GM18907 (cell line): ENCODE data around the gene C18orf32.
"Not testable (repeated sequence)": the region's sequence is repeated elsewhere in the genome, so short reads cannot be mapped to it uniquely, and the experiment has no call there.

Experiments used
- ATAC-seq: cut with Tn5 transposase; IDR thresholded peaks from one replicate; pipeline ENCODE4 v1.9.1; 2021; ENCODE audit warnings: mild to moderate bottlenecking, moderate library complexity; ENCODE audit not compliant: unreplicated experiment

Gene C18orf32

DNA sequence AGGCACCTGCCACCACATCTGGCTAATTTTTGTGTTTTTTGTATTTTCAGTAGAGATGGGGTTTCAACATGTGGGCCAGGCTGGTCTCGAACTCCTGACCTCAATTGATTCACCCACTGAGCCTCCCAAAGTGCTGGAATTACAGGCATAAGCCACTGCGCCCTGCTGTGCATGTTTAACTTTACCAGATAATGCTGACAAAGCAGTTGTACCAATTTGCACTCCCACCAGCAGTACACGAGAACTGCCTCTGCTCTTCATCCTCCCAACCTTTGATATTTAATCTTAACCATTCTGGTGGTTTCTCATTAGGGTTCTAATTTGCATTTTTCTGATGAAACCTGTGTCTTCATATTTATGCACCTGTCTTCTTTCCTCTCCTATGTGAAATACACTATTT, 14.6 kb downstream of the C18orf32 start:
- ATAC-seq = no peak

DNA sequence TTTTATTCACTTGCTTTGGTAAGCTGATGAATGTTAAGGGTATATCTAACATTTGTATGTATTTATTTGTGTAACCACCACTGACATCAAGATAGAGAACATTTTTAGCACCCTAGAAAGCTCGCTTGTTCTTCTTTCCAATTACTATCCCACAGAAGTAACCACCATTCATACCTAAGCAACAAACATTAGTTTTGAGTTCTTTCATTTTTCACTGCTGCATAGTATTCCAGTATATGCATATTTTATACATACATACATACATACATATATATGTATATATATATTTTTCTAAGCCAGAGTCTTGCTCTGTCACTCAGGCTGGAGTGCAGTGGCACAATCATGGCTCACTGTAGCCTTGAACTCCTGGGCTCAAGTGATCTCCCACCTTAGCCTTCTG, 15.5 kb downstream of the C18orf32 start:
- no peak for ATAC-seq

DNA sequence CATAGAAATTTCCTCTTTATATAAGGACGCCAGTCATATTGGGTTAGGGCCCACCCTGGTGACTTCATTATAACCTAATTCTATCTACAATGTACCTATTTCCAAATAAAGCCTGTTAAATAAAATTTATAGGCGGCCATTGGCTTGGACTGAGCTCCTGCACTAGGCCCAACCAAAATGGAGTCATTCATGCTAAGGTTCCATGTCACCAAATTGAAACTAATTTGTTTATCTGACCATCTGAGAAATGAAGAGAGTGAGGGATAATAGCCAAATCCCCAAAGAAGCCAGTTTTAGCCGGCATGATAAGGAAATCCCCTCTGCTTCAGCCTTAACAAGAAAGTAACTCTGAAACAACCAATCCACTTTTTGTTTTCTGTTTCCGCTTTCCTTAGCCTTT, 19.4 kb downstream of the C18orf32 start:
- no peak for ATAC-seq

DNA sequence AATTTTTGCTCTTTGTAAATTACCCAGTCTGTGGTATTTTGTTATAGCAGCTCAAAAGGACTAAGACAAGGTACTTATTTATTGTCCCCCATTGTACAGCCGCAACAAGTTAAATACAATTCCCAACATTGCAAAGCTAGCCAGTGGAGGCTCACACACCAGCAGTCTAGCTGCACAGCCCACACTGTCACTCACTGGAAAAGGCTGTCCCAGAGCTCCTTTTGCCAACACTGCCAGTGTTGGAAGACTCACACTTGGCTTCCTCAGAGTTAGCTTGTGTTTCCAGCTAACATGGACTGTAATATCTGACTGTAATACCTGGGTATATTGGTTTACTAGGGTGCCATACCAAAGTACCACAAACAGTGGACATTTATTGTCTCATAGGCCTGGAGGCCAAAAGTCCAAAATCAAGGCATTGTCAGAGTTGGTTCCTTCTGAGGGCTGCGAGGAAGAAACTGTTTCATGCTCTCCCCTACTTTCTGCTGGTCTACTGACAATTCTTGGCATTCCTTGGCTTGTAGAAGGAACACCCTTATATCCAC, 19.9 kb downstream of the C18orf32 start:
- ATAC-seq = no peak

DNA sequence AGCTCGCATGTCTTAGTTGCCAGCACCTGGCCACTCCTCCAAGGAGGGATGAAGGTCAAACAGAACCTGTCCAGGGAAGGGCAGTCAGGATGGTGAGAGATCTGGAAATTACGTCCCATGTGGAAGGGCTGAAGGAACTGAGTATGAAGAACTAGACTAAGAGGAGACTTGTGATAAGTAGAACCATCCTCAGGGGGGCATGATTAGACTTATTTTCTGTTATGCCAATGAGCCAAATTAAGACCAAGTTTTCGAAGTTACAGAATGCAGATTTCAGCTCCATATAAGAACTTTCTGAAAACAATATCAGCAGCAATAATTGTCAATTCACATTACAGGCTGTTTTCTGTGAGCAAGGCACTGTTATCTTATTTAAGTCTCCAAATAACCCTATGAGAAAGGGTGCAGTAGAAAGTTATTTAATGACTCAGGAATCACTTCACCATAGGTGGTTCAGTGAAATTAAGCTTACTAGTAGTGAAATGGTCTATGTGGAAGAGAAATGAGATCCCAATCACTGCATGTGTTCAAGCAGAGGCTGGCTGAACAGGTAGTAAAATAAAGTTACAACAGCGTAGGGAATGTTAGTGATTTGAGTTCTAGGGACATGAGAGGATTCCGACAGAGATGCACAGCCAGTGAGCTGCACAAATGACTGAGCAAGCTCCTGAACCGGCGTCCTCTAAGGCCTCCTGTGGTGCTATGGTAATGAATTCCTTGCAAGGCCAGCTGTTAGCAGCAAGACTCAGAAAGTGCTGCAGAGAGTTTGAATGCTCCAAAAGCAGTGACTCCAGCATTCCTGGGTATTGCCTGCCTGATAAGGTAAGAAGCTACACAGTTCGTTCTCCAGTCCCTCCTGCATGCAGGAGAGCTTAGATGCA, 22.1 kb downstream of the C18orf32 start:
- no peak for ATAC-seq

DNA sequence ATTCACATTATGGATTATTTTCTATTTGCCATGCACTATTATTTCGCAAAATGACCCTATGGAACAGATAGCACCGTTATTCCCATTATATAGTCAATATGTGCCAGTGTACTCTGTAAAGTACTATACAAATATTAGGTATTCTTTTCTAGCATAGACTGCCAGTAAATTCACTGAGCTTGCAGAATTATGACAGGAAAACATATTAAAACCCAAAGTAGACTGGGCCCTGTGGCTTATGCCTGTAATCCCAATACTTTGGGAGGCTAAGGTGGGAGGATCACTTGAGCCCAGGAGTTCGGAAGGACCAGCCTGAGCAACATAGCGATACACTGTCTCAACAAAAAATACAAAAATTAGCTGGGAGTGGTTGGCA, 25.4 kb downstream of the C18orf32 start:
- no peak for ATAC-seq

DNA sequence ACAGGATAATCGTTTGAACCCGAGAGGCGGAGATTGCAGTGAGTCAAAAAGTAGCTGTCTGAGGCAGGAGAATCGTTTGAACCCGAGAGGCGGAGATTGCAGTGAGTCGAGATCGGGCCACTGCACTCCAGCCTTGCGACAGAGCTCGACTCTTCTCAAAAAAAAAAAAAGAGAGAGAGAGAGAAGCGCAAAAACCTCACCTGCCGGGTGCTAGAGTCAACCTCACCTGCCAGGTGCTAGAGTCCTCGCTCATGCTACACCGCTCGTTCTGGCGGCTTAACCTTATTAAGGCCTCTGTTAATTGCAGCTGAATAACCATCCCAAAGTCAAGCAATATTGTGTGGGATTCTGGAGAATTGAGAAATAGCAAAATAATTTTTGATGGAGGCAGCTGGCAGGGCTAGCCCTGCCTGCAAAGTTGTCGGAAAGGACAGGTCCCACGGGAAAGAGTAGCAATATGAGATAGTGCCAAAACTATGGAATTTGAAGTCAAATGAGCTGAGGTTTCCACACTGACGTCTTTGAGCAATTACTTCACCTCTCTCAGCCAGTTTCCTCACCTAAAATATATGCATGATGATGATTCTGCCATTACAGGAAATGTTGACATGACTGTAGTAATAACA, 25.9 kb downstream of the C18orf32 start:
- ATAC-seq = no peak

DNA sequence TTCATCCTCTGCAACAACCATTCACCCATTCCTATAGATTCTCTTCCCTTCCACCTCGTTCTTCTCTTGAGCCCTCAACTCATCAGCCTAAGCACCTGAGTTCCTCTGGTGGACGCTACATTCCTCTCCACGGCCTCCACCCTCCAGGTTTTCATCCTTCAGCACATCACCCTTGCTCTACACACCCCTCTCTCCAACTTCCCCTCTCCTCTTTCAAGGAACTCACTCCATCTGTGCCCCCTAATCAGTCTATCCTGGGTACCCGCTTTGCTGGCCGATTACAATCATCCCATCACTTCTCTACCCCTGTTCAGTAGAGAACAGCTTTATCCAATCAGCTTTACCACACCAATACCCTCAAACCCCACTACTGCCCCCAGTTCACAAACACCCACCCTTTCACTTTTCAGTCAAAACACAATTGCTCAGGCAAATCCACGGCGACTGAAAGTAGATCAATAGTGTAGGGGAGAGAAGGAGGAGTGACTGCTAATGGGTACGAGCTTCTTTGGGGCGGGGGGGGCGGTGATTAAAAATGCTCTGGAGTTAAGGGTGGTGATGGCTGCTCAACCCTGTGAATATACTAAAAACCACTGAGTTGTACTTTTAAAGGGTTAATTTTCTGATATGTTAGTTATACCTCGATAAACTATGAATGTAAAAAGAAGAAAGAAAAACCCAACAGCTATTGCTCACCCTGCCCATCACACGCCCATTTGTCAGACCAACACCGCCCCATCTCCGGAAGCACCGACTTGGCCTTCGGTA, 27.4 kb downstream of the C18orf32 start:
- ATAC-seq = peak; percentile 52

DNA sequence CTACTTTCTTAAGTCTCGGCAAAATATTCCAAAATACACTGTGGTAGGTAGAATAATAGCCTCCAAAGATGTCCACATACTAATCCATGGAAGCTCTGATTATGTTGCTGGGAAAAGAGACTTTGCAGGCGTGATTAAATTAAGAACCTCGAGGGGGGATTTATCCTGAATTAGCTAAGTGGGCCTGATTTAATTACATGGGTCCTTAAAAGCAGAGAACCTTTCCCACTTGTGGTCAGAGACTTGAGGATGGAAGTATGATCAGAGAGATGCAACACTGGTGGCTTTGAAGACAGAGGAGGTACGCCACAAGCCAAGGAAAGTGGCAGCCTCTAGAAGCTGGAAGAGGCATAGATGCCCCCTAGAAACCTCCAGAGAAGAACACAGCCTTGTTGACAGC, 29.4 kb downstream of the C18orf32 start:
- no peak for ATAC-seq

DNA sequence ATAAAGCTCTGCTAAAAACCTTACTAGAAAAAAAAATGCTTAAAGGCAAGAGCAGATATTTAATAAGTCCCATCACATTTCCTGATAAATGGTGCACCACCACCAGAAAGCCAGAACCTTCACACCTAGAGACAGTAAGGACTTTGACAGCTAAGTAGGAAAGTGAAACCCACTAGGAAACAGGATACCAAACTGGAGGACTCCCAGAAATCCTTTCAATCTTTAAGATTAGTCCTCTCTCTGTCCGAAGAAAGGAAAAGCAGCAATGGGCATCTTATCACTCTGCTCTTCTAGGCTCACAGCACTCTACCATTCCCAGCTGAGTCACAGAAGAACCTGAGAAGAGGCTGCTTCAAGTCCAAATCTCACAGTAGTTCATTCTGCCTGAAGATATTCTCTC, 30.2 kb downstream of the C18orf32 start:
- no peak for ATAC-seq

DNA sequence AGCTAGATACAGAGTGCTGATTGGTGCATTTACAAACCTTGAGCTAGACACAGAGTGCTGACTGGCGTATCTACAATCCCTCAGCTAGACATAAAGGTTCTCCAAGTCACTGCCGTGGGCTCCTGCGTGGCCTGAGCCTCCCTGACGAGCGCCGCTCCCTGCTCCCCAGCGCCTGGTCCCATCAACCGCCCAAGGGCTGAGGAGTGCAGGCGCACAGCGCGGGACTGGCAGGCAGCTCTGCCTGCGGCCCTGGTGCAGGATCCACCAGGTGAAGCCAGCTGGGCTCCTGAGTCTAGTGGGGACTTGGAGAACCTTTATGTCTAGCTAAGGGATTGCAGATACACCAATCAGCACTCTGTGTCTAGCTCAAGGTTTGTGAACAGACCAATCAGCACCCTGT, 34.5 kb downstream of the C18orf32 start:
- ATAC-seq = not testable (repeated sequence)

DNA sequence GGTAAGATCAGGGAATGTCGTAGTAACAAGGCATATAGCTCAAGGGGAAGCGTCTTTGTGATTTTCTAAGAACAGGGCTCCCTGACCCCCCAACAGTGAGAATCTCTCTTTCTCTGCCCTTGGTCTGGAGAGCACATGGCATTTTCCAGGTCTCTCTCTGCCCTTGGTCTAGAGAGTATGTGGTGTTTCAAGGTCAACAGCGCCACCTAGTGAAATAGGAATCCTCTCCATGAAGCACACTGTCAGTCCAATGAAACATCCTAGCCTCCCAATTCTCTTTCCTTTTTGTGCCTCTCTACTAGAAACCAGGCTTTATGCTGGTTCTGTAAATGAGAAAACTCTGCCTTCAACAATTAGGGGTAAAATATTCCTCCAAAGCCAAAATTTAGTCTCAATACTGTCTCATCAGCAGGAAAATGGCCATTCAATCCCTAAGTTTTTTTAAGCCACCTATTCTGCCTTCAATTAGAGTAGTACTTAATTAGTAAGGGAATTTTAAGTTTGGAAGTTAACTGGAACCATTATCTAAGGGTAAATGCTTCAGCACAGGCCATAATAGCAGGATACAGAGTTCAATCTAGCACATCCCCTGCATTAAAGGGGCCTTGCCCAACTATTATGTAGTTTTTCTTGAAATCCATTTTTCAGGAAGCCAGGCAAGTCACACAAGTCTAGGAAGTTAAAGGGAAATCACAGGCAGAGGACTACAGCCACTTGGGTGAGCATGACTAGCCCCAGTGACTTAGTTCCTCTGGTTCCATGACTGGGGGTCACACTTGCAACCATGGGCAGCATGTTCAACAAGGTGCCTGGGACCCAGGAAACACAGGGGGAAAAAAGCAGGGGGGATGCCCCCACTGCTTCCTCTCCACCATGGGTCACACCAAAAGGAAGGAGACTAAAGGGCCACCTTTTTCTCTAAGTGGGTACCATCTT, 39.0 kb downstream of the C18orf32 start:
- ATAC-seq = no peak

DNA sequence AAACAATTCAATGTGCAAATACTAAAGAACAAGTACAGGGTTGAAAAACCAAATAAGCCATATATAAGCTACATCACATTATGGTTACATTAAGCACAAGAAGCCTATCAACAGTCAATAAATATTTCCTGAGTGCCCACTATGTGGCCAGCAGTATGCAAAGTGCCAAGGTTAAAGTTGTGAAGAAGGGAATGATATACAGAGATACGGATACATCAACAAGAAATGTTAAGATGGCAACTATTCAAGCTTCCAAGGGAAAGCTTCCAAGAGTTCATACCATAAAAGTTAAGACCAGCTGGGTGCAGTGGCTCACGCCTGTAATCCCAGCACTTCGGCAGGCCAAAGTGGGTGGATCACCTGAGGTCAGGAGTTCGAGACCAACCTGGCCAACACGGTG, 40.6 kb downstream of the C18orf32 start:
- ATAC-seq = no peak

DNA sequence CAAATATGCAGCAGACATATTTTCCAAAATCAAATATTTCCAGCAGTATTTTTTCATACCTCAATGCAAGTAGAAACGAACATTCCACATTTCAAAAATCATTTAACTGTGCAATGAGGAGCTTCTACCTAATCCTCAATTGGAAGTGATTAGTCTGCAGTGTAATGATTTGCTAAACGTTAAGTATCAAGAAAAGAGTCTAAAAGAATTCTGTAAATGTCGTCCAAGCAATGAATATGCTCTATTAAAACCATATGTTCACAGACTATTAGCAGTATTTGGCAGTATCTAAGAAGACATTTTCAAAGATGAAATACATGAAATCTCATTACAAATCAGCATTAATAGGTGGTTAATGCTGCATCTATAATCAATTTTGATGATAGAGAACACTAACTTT, 42.5 kb downstream of the C18orf32 start:
- no peak for ATAC-seq

DNA sequence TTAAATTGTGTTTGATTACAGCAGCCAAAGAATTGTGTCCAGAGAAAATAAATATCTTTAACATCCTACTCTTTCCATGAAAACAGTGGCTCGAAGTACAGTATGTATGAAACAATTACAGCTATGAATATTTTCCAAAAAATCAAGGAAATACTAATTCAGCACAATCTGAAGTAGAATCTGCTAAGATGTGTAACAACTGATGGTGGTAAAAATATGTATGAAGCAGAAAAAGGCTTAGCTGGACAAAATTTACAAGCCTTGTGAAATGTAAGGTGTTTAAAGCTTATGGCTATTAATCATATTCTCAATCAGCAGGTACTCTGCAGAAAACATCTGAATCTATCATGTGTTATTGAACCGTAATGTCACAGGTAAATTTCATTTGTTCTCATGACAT, 43.2 kb downstream of the C18orf32 start:
- ATAC-seq = no peak

DNA sequence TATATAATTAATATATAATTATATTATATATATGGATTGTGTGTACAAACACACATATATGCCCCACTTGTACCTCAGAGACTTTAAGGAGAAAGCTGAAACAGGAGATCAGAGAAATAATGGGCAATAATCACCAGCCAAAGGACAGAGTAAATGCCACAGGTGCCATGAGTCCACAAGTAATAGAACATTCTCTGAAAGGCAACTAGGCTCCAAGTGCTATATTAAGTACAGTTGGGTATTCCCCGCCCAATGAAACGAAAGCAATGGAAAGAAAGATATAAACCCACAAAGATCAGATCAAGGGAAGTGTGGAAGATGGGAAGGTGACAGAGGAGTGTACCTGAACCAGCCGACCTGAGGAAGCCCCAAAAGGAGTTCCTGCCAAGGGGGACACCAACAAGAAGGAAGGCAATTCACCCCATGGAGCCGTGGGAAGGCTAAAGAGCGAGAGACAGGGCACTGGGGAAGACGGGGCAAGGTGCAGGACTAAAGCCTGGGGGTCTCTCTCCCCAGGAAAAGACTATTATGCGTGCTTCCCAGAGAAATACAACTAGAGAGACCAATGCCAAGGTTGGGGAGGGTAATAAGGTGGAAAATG, 45.6 kb downstream of the C18orf32 start:
- ATAC-seq = no peak

DNA sequence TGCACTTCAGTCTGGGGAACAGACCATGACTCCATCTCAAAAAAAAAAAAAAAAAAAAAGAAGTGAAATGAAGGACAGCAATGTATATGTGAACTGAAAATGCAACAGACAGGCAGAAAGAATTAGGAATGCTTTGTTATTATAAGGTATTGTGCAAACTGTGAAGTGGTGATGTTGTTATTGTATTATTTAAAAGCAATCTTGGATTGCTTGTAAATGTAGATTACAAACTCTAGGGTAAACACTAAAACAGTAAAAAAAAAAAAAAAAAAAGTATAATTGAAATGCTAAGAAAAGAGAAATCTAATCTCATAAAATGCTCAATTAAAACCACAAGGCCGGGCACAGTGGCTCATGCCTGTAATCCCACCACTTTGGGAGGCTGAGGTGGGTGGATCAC, 51.9 kb downstream of the C18orf32 start:
- ATAC-seq = no peak

DNA sequence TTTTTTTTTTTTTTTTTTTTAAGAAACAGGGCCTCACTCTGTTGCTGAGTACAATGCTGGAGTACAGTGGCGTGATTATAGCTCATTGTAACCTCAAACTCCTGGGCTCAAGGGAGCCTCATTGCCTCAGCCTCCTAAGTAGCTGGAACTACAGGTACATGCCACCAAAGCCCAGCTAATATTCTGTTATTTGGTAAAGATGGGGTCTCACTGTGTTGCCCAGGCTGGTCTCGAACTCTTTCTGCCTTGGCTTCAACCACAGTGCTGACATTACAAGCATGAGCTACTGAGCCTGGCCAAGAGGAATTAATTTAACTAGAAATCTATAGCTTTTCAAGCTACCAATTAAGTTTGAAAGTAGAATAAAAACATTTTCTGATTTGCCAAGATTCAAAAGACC, 54.4 kb downstream of the C18orf32 start:
- ATAC-seq = no peak

DNA sequence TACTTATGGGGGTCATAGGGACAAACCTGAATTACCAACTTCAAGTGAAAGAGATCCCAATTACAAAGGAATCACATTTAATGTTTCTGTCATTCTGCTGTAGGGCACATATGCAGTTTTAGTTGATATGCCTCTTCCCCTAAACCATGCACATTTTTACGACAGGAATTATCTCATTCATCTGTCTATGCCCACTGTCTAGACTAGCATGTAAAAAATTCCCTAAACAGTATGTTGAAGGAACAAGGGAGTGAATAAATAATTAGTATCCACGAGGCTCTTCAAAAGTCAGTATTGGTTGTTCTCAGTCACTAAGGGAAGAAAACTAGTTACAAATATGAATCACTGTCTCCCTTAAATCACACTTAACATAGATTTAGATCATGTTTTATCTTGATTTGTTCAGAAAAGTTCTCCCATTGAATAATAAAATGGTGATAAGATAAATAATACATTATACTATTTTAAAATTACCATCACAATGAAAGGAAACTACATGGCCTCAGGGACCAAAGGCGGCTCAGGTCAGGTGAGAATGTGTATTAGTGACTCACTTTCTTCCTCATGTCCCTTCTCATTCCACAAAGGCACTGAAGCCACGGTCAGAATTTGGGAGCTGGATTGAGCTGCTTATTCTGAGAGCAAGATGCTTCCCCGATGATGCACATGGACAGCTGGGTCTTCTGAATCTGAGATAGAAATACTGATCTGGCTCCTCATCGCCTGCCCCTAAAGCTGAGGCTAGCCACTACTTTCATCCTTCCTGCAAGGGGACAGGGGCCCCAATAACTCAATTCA, 55.7 kb downstream of the C18orf32 start:
- ATAC-seq = no peak
